ENCODE measurements around the gene OR4D11.

OR4D11 gene

GRCh38 chr11:59552844-59553243 is 49.5 kb downstream of the OR4D11 start:
- no peak overlapping the region; the same call in 1 of the 2 replicates for H3K4me2 ChIP-seq

GRCh38 chr11:59553323-59553722 is 49.9 kb downstream of the OR4D11 start:
- Histone ChIP-seq H3K9ac (no peak overlapping the region), H3K4me1 (ENCODE audit: low read depth, poor library complexity, severe bottlenecking) (peaks cover 24% of the 10 kb centered on the region), H4K20me1 (ENCODE audit: insufficient read depth) (no peaks in the 10 kb centered on the region)

More at GRCh38 chr11:59552844-59553243, 49.5 kb downstream of the OR4D11 start:
- H3K27me3 ChIP-seq (ENCODE audit: insufficient read depth, low read depth), result no peaks in the 10 kb centered on the region
- no peaks in the 10 kb centered on the region for H3K79me2 ChIP-seq (ENCODE audit: insufficient read depth, low read depth)
- H3K27ac ChIP-seq, result no peak overlapping the region
- no peak for TF ChIP-seq CTCF (conservative IDR thresholded peaks at IDR 0.05; ENCODE audit: low read depth, low read length)
- no peak overlapping the region for H3K9ac ChIP-seq
- H3K4me3 ChIP-seq (IDR thresholded peaks at IDR 0.05; ENCODE audit: insufficient read depth, low read depth, low read length), result no peak overlapping the region
- H3K36me3 ChIP-seq (ENCODE audit: insufficient read depth), result no peaks in the 10 kb centered on the region
- no peaks in the 10 kb centered on the region for H4K20me1 ChIP-seq (ENCODE audit: insufficient read depth)
- no peak overlapping the region for H2AFZ ChIP-seq (ENCODE audit: low read depth)
- peaks cover 24% of the 10 kb centered on the region for H3K4me1 ChIP-seq (ENCODE audit: low read depth, poor library complexity, severe bottlenecking)

More at GRCh38 chr11:59553323-59553722, 49.9 kb downstream of the OR4D11 start:
- TF ChIP-seq CTCF (conservative IDR thresholded peaks at IDR 0.05; ENCODE audit: low read depth, low read length), result no peak
- Histone ChIP-seq H3K36me3 (ENCODE audit: insufficient read depth) (no peaks in the 10 kb centered on the region), H3K27me3 (ENCODE audit: insufficient read depth, low read depth) (no peaks in the 10 kb centered on the region), H3K27ac (no peak overlapping the region), H3K79me2 (ENCODE audit: insufficient read depth, low read depth) (no peaks in the 10 kb centered on the region), H3K4me3 (IDR thresholded peaks at IDR 0.05; ENCODE audit: insufficient read depth, low read depth, low read length) (no peak overlapping the region), H3K4me2 (no peak overlapping the region; the same call in 1 of the 2 replicates), H2AFZ (ENCODE audit: low read depth) (no peak overlapping the region)

All from KMS-11 (cell line).